Measurements from ENCODE around the gene ENOX1. TPM values are rescaled to one million over a fixed set of nuclear protein-coding genes. Genes with fewer than 3 reads are reported as not detected.

The ENOX1 gene
- total RNA-seq, 2 experiments from 2014 or later = 0.09 TPM

DNA sequence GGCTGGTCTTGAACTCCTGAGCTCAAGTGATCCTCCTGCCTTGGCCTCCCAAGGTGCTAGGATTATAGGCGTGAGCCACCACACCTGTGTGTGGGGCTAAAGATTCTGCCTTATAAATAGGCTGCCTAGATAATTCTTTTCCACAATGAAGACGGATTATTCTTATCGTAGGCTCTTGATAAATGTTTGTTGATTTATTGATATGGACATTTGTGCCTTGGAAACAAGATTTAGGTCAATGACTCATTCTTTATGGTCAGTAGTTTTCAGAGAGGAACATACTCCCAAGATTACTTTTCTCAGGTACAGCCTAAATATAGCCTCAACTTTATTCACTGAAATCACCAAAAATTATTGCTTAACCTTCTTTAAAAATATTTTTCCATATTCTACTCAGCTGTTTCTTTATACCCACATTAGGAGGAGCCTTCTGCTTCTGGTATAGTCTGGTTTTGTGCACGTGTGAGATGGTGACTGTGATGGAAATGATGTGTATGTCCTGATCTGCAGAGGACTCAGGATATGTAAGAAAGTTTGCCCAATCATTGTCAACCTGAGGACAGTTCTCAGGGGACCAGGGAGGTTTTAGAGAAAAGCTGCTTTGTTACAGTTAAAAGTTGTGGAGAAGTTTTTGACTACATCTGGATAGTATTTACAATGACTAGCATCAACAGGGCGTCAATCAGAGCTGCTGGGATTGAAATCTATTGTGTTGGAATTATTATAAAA lies 554.5 kb downstream of the ENOX1 start:
- intact Hi-C loops (cut with micrococcal nuclease) = no loop called here
- Mint-ChIP-seq H3K9me3 (no peaks in the 10 kb centered on the region), H3K27me3 (peaks cover 3% of the 10 kb centered on the region), H3K4me3 (no peak overlapping the region), H3K36me3 (ENCODE audit: low read depth) (no peaks in the 10 kb centered on the region), H3K4me1 (ENCODE audit: low read depth) (no peaks in the 10 kb centered on the region), H3K27ac (no peak overlapping the region)
- TF ChIP-seq, protein P1, sequence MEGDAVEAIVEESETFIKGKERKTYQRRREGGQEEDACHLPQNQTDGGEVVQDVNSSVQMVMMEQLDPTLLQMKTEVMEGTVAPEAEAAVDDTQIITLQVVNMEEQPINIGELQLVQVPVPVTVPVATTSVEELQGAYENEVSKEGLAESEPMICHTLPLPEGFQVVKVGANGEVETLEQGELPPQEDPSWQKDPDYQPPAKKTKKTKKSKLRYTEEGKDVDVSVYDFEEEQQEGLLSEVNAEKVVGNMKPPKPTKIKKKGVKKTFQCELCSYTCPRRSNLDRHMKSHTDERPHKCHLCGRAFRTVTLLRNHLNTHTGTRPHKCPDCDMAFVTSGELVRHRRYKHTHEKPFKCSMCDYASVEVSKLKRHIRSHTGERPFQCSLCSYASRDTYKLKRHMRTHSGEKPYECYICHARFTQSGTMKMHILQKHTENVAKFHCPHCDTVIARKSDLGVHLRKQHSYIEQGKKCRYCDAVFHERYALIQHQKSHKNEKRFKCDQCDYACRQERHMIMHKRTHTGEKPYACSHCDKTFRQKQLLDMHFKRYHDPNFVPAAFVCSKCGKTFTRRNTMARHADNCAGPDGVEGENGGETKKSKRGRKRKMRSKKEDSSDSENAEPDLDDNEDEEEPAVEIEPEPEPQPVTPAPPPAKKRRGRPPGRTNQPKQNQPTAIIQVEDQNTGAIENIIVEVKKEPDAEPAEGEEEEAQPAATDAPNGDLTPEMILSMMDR (IDR thresholded peaks at IDR 0.05) = no peak
- CTCF ChIA-PET = no interaction called here
- POLR2A ChIA-PET = no interaction called here
- DNase-seq = no peak
- ATAC-seq = no peak

DNA sequence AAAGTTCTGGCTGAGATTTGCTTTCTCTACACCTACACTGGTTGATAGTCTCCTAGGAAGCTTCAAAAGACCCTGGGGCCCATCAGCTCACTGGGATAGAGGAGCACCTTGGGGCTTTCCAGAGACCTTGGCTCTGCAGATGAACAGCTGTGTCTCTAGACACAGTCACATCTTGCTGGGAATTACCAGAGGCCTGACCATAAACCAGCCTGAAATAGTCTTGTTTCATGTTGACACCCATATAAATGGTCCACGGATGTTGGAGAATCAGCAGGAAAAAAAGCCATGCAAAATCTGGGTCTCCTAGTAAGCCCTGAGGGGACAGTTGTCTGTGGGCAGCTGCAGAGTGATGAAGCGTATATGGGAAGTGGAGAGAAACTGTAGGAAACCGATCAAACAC lies 555.8 kb downstream of the ENOX1 start:
- Mint-ChIP-seq H3K4me3 (no peak overlapping the region), H3K4me1 (ENCODE audit: low read depth) (no peaks in the 10 kb centered on the region)
- CTCF ChIA-PET = no interaction called here

DNA sequence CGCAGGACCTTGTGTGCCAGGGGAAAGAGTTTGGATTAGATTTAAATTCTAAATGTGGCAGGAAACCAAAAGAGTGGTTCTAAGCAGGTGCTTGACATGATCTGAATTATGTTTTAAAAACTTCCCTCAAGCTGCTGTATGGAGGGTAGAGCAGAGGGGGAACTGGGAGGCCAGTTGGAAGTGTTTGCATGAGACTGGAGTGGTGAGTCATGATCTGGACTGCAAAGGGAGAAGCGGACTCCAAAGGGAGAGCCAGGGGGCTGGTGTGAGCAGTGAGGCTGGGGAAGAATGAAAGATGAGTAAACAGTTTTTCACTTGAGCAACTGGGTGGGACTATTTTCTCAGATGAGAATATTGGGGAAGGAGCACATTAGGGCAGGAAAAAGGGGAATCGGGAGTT lies 557.3 kb downstream of the ENOX1 start:
- Mint-ChIP-seq H3K36me3 (ENCODE audit: low read depth) (no peaks in the 10 kb centered on the region), H3K27ac (no peak overlapping the region), H3K4me3 (no peak overlapping the region), H3K9me3 (no peaks in the 10 kb centered on the region), H3K4me1 (ENCODE audit: low read depth) (no peaks in the 10 kb centered on the region), H3K27me3 (peaks cover 4% of the 10 kb centered on the region)
- TF ChIP-seq, protein P1 (IDR thresholded peaks at IDR 0.05) = no peak
- ChIA-PET CTCF (no interaction called here), POLR2A (interaction anchor here (0.7 kb wide), 1 partner anchor 49 kb away, joined by 3 read pairs; no protein-coding TSS in a partner anchor)
- ATAC-seq = no peak
- no peak for DNase-seq
- intact Hi-C loops (cut with micrococcal nuclease) = no loop called here

More for the DNA sequence above, 555.8 kb downstream of the ENOX1 start:
- Mint-ChIP-seq H3K27me3 (peaks cover 4% of the 10 kb centered on the region), H3K36me3 (ENCODE audit: low read depth) (no peaks in the 10 kb centered on the region), H3K9me3 (no peaks in the 10 kb centered on the region), H3K27ac (no peak overlapping the region)
- ATAC-seq (no peak), DNase-seq (no peak)
- POLR2A ChIA-PET = no interaction called here
- intact Hi-C loops (cut with micrococcal nuclease) = no loop called here
- TF ChIP-seq, protein P1 (IDR thresholded peaks at IDR 0.05) = no peak

DNA sequence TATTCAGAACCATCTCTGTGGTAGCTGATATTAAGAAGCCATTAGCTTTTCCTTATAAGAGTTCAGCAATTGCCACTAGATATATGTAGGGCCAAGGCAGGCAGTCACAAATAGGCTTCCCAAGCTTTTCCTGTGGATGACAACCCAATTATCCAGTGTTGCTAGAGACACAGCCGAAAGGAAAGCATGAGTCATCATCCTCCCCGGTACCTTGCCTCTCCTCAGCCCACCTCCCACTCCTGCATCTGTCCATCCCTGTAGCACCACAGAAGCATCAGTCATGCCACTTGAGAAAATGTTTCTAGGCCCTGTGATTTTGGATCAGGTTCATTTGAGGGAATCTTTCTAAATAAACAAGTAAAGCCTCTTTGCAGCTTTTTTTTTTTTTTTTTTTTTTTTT lies 559.1 kb downstream of the ENOX1 start:
- Mint-ChIP-seq H3K4me1 (ENCODE audit: low read depth) (no peaks in the 10 kb centered on the region), H3K27me3 (peaks cover 7% of the 10 kb centered on the region), H3K27ac (no peak overlapping the region), H3K36me3 (ENCODE audit: low read depth) (no peaks in the 10 kb centered on the region), H3K4me3 (no peak overlapping the region), H3K9me3 (no peaks in the 10 kb centered on the region)
- no peak for ATAC-seq
- DNase-seq = no peak
- intact Hi-C loops (cut with micrococcal nuclease) = no loop called here
- POLR2A ChIA-PET = no interaction called here
- TF ChIP-seq, protein P1 (IDR thresholded peaks at IDR 0.05) = no peak
- CTCF ChIA-PET = interaction anchor here (1.1 kb wide), 1 partner anchor 10 kb away, joined by 3 read pairs; no protein-coding TSS in a partner anchor

DNA sequence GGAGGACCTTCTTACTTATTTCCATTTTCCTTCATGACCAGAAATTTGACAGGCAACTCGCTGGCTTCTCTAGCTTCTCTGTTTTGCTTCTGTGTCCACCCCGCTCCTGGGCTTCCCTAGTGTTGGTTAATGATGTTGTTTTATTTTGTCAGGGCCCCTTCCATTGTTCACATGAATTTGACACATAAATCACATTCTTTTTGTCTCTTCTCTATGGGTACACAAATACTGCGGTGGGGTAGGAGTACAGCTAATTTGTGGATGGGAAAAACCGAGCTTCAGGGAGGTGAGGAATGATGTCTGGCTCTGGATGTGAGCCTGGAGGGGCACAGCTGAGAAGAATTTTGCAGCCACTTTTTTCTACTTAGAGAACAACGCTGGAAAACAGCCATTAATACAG lies 563.6 kb downstream of the ENOX1 start:
- DNase-seq (no peak), ATAC-seq (no peak)
- TF ChIP-seq, protein P1 (IDR thresholded peaks at IDR 0.05) = no peak
- Mint-ChIP-seq H3K4me1 (ENCODE audit: low read depth) (no peaks in the 10 kb centered on the region), H3K4me3 (no peak overlapping the region), H3K9me3 (no peaks in the 10 kb centered on the region), H3K27ac (no peak overlapping the region), H3K27me3 (peaks cover 7% of the 10 kb centered on the region), H3K36me3 (ENCODE audit: low read depth) (no peaks in the 10 kb centered on the region)
- CTCF ChIA-PET = no interaction called here
- POLR2A ChIA-PET = no interaction called here
- intact Hi-C loops (cut with micrococcal nuclease) = no loop called here
